ENCODE results near the gene OR51E2.

DNA sequence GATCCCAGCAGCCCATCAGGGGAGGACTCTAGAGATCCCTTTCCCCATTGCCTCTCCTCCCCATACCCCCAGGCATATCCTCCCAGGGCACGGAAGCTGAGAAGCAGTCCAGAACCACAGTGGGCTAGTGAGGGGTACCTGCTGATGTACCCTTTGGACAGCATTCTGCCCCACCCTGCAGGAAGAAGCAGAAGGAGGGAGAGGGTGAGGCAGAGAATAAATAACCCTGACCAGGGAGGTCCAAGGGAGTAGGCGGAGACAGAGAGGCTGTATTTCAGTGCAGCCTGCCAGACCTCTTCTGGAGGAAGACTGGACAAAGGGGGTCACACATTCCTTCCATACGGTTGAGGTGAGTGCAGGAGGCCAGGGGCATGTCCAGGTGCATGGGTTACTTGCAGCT lies 54.0 kb downstream of the OR51E2 start, which contains the start of gene OR51E1:
- TF ChIP-seq, protein P1, sequence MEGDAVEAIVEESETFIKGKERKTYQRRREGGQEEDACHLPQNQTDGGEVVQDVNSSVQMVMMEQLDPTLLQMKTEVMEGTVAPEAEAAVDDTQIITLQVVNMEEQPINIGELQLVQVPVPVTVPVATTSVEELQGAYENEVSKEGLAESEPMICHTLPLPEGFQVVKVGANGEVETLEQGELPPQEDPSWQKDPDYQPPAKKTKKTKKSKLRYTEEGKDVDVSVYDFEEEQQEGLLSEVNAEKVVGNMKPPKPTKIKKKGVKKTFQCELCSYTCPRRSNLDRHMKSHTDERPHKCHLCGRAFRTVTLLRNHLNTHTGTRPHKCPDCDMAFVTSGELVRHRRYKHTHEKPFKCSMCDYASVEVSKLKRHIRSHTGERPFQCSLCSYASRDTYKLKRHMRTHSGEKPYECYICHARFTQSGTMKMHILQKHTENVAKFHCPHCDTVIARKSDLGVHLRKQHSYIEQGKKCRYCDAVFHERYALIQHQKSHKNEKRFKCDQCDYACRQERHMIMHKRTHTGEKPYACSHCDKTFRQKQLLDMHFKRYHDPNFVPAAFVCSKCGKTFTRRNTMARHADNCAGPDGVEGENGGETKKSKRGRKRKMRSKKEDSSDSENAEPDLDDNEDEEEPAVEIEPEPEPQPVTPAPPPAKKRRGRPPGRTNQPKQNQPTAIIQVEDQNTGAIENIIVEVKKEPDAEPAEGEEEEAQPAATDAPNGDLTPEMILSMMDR (IDR thresholded peaks at IDR 0.05), result no peak
- TF ChIP-seq POLR2A (IDR thresholded peaks at IDR 0.05), result no peak
